IPS-NIHi7 (cell line): ENCODE data around the gene HAT1.
A peak's percentile ranks its signal among the peaks of the same experiment; 100 is the strongest.
"Not testable (repeated sequence)": the region's sequence is repeated elsewhere in the genome, so short reads cannot be mapped to it uniquely, and the experiment has no call there.

Experiments
- DNase-seq: peaks from one replicate; pipeline ENCODE4 v3.0.0; 2012; ENCODE audit warnings: mixed read lengths; ENCODE audit errors: extremely low spot score

Gene HAT1, protein sequence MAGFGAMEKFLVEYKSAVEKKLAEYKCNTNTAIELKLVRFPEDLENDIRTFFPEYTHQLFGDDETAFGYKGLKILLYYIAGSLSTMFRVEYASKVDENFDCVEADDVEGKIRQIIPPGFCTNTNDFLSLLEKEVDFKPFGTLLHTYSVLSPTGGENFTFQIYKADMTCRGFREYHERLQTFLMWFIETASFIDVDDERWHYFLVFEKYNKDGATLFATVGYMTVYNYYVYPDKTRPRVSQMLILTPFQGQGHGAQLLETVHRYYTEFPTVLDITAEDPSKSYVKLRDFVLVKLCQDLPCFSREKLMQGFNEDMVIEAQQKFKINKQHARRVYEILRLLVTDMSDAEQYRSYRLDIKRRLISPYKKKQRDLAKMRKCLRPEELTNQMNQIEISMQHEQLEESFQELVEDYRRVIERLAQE

DNA sequence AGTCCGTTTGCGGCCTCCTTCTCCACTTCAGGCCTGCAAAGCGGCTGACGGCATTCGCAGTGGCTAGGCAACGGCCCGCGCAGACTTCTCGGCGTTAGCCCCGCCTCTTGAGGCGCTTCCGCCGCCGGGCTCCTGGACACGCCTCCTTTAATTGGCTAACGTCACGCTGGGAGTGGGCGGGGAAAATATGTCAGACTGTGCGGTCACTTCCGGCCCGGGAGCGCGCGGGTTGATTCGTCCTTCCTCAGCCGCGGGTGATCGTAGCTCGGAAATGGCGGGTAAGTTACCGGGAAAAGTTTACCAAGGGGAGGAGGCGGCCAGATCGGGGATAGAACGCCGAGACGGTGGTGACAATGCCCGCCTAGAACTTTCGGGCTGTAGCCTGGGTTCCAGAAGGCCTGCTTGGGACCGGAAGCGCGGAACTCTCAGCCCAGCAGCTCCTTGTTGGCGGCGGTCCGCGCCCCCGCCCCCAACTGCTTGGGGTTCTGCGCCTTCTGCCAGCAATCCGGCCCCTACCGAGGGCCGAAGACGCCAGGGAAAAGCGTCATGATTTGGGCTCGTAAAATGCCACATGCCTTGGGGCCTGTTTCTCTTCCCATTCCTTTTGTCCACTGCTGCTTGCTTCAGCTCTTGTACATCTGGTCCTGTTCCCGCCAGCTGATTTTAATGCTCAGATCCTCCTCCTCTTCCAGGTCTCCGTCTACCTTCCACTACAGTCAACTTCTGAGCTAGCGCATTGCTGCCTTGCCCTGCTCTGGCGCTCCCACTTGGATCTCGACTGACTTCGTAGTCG, at the start of gene HAT1:
HAT1 (plus strand) TSS at position 232 of the 793 bp plus-strand sequence; CDS start at position 272, 40 bp downstream.
- DNase-seq = peak; percentile 97

DNA sequence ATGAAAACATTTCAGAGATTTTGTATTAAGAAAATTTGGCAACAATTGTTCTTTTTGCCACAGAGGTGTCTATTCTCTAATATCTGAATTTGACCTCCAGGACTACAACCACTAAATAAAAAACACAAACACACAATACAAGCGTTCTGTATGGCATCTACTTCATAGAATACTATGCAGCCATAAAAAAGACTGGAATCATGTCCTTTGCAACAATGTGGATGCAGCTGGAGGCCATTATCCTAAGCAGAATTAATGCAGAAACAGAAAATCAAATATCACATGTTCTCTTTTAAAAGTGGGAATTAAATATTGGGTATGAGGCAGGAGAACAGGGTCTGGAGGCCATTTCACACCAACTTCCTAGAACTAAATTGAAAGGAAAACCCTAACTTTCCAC, 47.7 kb upstream of the HAT1 start:
- DNase-seq = no peak

GRCh38 chr2:171874963-171875362, 47.3 kb upstream of the HAT1 start:
- DNase-seq = no peak

DNA sequence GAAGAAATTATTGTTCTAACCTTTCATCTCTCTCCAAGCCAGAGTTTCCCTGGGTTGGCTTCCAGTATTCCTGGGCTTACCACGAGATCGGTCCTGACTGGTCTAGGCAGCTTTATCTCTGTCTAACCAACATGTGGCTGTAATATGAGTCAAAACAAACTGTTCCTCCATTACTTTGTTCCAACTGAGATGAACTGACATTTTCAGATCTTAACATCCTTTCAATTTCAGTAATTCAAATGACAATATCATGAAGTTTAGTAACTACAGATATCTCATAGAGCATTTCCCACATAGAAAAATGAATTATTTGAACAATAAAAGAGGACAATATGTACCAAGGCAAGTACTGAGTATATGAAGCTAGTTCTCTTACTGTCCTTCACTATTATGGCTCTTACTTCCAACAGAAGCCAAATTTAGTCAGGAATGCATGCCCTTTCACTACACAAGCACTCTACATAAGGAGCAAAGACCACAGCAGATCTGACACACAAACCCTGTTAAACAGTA, 43.7 kb upstream of the HAT1 start:
- DNase-seq = no peak

- DNase-seq = no peak
Measured at GRCh38 chr2:171879865-171880264, 42.4 kb upstream of the HAT1 start.

DNA sequence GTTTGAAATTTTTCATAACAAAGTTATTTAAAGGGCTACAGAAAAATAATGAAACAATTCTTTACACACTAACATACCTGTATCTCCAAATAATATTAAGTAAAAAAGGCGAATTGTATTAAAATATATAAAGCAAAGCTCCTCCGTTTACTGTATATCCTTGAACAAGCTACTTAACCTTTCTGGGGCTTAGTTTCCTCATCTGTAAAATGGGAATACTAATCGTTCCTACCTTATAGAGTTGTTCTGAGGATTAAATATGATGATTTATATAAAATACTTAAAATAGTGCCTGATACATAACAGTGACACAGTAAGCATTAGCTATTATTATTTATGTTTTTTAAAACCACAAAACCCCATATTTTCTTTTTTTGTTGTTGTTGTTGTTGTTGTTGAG, 41.5 kb upstream of the HAT1 start:
- no peak for DNase-seq

- DNase-seq = no peak
Measured at GRCh38 chr2:171882089-171882769, 40.0 kb upstream of the HAT1 start.

GRCh38 chr2:171883275-171883893, 38.9 kb upstream of the HAT1 start:
- no peak for DNase-seq

DNA sequence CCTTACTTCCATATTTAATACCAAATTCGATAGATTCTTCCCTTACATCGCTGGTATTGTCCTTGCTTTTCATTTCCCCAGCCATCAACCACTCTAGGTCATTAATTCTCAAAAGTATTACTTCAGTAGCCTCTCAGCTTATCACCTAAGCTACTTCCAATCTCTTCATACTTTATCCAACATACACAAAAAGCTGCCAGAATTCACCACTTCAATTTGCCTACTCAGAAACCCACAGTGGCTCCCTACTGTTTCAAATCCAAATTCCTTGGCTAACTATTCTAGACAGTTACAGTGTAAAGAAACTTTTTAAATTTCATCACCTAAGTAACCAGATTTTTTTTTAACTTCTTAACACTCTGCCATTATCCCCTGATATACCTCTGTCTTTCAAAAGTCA, 32.9 kb upstream of the HAT1 start:
- no peak for DNase-seq

- DNase-seq = no peak
Measured at GRCh38 chr2:171889808-171890207, 32.5 kb upstream of the HAT1 start.

DNA sequence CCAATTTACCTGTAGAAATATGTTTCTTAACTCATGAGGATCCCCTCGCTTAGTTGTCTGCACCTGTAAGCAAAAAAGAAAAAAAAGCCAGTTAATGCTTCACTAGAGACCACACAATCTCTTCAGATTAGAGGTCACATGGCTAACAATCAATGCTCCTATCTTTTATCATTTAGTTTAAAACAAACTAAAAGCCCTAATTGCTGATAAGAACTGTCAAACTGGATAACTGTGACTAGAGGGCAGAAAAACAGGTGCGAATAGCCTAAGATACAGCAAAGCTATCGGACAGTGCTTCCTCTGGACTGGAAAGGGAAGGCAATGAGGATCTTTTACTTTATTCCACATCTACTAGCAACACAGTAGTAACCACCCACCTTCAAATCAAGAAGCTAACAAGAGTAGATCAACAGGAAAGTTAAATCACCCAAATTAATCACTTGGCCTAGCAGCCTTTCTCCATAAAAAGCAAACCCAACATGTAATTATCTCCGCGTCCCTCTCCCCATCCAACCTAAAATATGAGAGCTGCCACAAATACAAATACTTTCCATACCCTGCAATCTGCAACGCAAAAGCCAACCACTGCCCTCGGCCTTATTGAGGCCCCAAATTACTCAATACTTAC, 29.0 kb upstream of the HAT1 start:
- DNase-seq = no peak

GRCh38 chr2:171893824-171894611, 28.2 kb upstream of the HAT1 start, which contains the start of gene SLC25A12:
TSS of gene SLC25A12 (minus strand) at chr2:171894244. CDS start at chr2:171894214, 30 bp downstream.
- DNase-seq = peak; percentile 96

DNA sequence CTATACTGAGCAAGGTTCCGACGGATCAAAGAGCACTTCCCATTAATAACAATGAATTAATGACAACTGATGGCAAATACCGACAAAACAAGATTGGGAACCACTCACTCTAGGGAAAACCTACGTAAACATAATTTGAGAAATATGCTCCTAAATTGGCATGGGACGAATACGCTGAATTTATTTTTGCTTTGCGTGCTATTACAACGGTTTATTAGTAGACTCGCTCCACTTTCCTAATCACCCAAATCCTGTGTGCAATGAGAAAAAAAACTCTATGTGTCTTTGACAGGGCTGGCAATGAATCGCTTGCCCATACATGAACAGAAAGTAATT, 27.7 kb upstream of the HAT1 start:
- DNase-seq = no peak

- no peak for DNase-seq
Measured at GRCh38 chr2:171895786-171896185, 26.5 kb upstream of the HAT1 start.

- not testable (repeated sequence) for DNase-seq
Measured at GRCh38 chr2:171899623-171900282, 22.5 kb upstream of the HAT1 start.

- DNase-seq = no peak
Measured at GRCh38 chr2:171902840-171903420, 19.3 kb upstream of the HAT1 start.

DNA sequence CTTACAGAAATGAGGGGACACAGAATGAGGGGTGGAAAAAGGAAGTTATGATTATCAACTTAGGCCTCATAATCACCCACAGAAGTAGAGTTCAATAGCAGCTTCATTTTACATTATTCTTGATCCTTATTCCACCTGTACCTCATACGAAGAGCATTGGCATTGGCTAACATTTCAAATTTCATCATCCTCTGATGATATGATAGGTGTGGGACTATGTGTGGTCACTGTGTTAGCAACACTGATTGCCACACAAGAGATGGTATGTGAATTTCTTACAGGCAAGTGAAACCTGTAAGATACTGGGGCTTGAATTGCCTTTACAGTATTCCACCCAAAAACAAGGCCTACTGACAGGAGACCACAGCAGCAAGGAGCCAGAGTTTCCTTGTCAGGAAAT, 14.0 kb upstream of the HAT1 start:
- DNase-seq = no peak

DNA sequence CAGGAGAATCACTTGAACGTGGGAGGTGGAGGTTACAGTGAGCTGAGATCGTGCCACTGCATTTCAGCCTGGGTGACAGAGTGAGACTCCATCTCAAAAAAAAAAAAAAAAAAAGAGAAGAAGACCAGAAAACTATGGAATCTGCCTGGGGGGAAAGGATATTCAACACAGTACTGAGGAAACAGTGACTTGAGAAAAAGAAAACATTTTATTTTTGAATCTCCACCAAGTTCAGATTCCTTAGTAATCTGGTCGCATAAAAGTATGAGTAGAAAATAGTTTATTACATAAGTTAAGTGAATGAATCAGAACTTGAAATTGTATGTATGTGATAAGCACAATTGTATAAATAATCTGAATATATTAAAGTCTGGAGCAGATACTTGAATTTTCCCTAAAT, 13.0 kb upstream of the HAT1 start:
- no peak for DNase-seq

- DNase-seq = no peak
Measured at GRCh38 chr2:171910494-171910893, 11.8 kb upstream of the HAT1 start.

DNA sequence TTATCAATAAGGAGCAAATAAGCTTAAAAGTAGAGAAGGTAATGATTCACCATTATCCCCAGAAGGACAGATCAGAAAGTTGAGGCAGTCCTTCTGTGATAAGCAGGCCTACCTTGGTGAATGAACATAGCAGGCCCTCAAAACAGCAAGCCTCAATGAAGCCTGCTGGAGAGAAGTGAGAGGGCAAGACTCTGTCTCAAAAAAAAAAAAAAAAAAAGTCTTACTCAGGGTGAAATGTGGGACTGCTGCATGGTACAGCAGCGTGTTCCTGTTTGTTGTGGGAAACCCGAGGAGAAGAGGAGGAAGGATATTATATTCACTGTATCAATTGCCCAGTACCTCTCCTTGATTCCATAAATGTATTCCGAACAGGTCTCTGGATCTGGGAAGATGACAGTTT, 8.7 kb upstream of the HAT1 start:
- no peak for DNase-seq
